Liver (tissue), 9 donors: ENCODE data around the gene RAPGEF6. TPM values are rescaled to one million over a fixed set of nuclear protein-coding genes. Genes with fewer than 3 reads are reported as not detected.

Source experiments
- DNase-seq: peaks from one replicate; pipeline ENCODE4 v3.0.0-alpha.2; 2017; ENCODE audit warnings: low spot score
- H3K27ac ChIP-seq, 2 donors: one replicate each; pipeline ENCODE4 v1.7.0; 2013; ENCODE audit warnings: inconsistent platforms in 2 of 2, low read length in 2 of 2, control low read depth in 1 of 2, low read depth in 1 of 2, mild to moderate bottlenecking in 1 of 2
- H3K27me3 ChIP-seq, 4 donors: one replicate each; pipeline versions ENCODE4 v1.6.1 to v1.7.0; 2013; ENCODE audit warnings: low read length in 3 of 4, inconsistent platforms in 1 of 4, mild to moderate bottlenecking in 1 of 4, moderate library complexity in 1 of 4; ENCODE audit not compliant: control insufficient read depth in 4 of 4, insufficient read depth in 4 of 4
- H3K36me3 ChIP-seq, 4 donors: one replicate each; pipeline versions ENCODE4 v1.6.1 to v1.7.0; 2013; ENCODE audit warnings: low read length in 3 of 4, mild to moderate bottlenecking in 3 of 4, low read depth in 1 of 4, moderate library complexity in 1 of 4; ENCODE audit not compliant: control insufficient read depth in 4 of 4, insufficient read depth in 3 of 4
- H3K4me1 ChIP-seq, 4 donors: one replicate each; pipeline versions ENCODE4 v1.6.1 to v1.7.0; 2013; ENCODE audit warnings: low read length in 3 of 4, mild to moderate bottlenecking in 3 of 4, moderate library complexity in 1 of 4; ENCODE audit not compliant: control insufficient read depth in 4 of 4, insufficient read depth in 4 of 4
- H3K4me3 ChIP-seq, 3 donors: one replicate each; pipeline versions ENCODE4 v1.6.1 to v1.7.0; 2013; ENCODE audit warnings: low read length in 3 of 3, control low read depth in 1 of 3, low read depth in 1 of 3, mild to moderate bottlenecking in 1 of 3
- H3K9ac ChIP-seq, 2 donors: one replicate each; pipeline ENCODE4 v1.7.0; 2013; ENCODE audit warnings: low read length in 2 of 2, mild to moderate bottlenecking in 2 of 2, moderate library complexity in 2 of 2, control low read depth in 1 of 2, low read depth in 1 of 2
- H3K9me3 ChIP-seq, 4 donors: one replicate each; pipeline versions ENCODE4 v1.6.1 to v1.7.0; 2013; ENCODE audit warnings: low read length in 3 of 4; ENCODE audit not compliant: control insufficient read depth in 4 of 4
- ATF3 ChIP-seq: IDR thresholded peaks from 2 replicates; pipeline ENCODE4 v1.6.1; 2016; ENCODE audit warnings: antibody characterized with exemption
- CTCF ChIP-seq: fragments of 150-350 bp; IDR thresholded peaks from 2 replicates; pipeline ENCODE4 v1.5.1; 2017; ENCODE audit warnings: improper control_type of control experiment, low read depth, low read length; ENCODE audit not compliant: missing input control
- EGR1 ChIP-seq, 2 donors: IDR thresholded peaks; 2 replicates each; pipeline ENCODE4 v1.6.1; 2016 to 2018; ENCODE audit warnings: antibody characterized with exemption in 2 of 2, low read depth in 2 of 2
- FOXA1 ChIP-seq: IDR thresholded peaks from 2 replicates; pipeline ENCODE4 v1.6.1; 2016; ENCODE audit warnings: antibody characterized with exemption
- FOXA2 ChIP-seq: IDR thresholded peaks from 2 replicates; pipeline ENCODE4 v1.6.1; 2016; ENCODE audit warnings: antibody characterized with exemption
- GABPA ChIP-seq, 2 donors: IDR thresholded peaks in 1 of 2; conservative IDR thresholded peaks in 1 of 2; 2 replicates each; pipeline ENCODE4 v1.6.1; 2016; ENCODE audit warnings: antibody characterized with exemption in 2 of 2, mild to moderate bottlenecking in 1 of 2, moderate library complexity in 1 of 2
- HNF4A ChIP-seq, 2 donors: conservative IDR thresholded peaks; 2 replicates each; pipeline ENCODE4 v1.6.1; 2016; ENCODE audit warnings: antibody characterized with exemption in 2 of 2, mild to moderate bottlenecking in 2 of 2
- HNF4G ChIP-seq: IDR thresholded peaks from 2 replicates; pipeline ENCODE4 v1.6.1; 2016; ENCODE audit warnings: antibody characterized with exemption
- JUND ChIP-seq, 2 donors: IDR thresholded peaks; 2 replicates each; pipeline ENCODE4 v1.6.1; 2016; ENCODE audit warnings: antibody characterized with exemption in 2 of 2
- MAX ChIP-seq: IDR thresholded peaks from 2 replicates; pipeline ENCODE4 v1.6.1; 2016; ENCODE audit warnings: antibody characterized with exemption
- NR2F2 ChIP-seq: IDR thresholded peaks from 2 replicates; pipeline ENCODE4 v1.6.1; 2016; ENCODE audit warnings: antibody characterized with exemption
- RAD21 ChIP-seq, 2 donors: IDR thresholded peaks; 2 replicates each; pipeline ENCODE4 v1.6.1; 2016; ENCODE audit warnings: antibody characterized with exemption in 2 of 2, mild to moderate bottlenecking in 2 of 2
- REST ChIP-seq: IDR thresholded peaks from 2 replicates; pipeline ENCODE4 v1.6.1; 2016; ENCODE audit warnings: antibody characterized with exemption, mild to moderate bottlenecking
- RXRA ChIP-seq, 2 donors: IDR thresholded peaks; 2 replicates each; pipeline ENCODE4 v1.6.1; 2017 to 2018; ENCODE audit warnings: antibody characterized with exemption in 2 of 2, mild to moderate bottlenecking in 1 of 2
- SP1 ChIP-seq: IDR thresholded peaks from 2 replicates; pipeline ENCODE4 v1.6.1; 2018; ENCODE audit warnings: antibody characterized with exemption, mild to moderate bottlenecking
- TAF1 ChIP-seq: conservative IDR thresholded peaks from 2 replicates; pipeline ENCODE4 v1.6.1; 2016; ENCODE audit warnings: antibody characterized with exemption, mild to moderate bottlenecking
- YY1 ChIP-seq: IDR thresholded peaks from 2 replicates; pipeline ENCODE4 v1.6.1; 2016; ENCODE audit warnings: antibody characterized with exemption, mild to moderate bottlenecking
- ZBTB33 ChIP-seq: IDR thresholded peaks from 2 replicates; pipeline ENCODE4 v1.6.1; 2016; ENCODE audit warnings: antibody characterized with exemption
- WGBS: extraction: QIAGEN DNeasy Blood & Tissue Kit; methylation state at CpG from one replicate; pipeline ENCODE4 v1.1.7; 2013; 5-methylcytosine and 5-hydroxymethylcytosine counted together
- polyA plus RNA-seq, 2 donors: library from polyadenylated mRNA; stranded (reverse) in 1 of 2; unstranded in 1 of 2; fragments of 200-250 nt in 1 of 2; fragments of >200 nt in 1 of 2; fragmentation: Nextera tagmentation in 1 of 2; extraction: Ambion mirVana in 1 of 2; gene quantifications; one replicate each; pipeline versions ENCODE4 v1.2.1 to v1.2.3, GENCODE V29; 2013 to 2015
- total RNA-seq, 2 donors: library from RNA; depleted of rRNA; stranded (reverse); fragments of >200 nt; gene quantifications; one replicate each; pipeline ENCODE4 v1.2.3, GENCODE V29; 2014
- donor health status: healthy.
- donor health status: healthy.
- donor health status: healthy.
- donor health status: healthy.
- donor health status: healthy.

Gene RAPGEF6
- total and polyA plus RNA-seq, 4 donors = 1.7 to 16.1 (median 8.6) TPM

GRCh38 chr5:131377785-131378325 is 257.2 kb downstream of the RAPGEF6 start:
- H3K27me3 ChIP-seq = no peaks in the 10 kb centered on the region

GRCh38 chr5:131377346-131377745 is 257.7 kb downstream of the RAPGEF6 start:
- WGBS = 96% methylated on average over 6 of the region's 6 CpGs
- Histone ChIP-seq H3K36me3 (no peaks in the 10 kb centered on the region), H3K9me3 (no peaks in the 10 kb centered on the region), H3K27ac (no peak overlapping the region), H3K9ac (no peak overlapping the region), H3K4me3 (no peak overlapping the region), H3K27me3 (no peaks in the 10 kb centered on the region), H3K4me1 (peaks cover 0 to 7% (median 3%) of the 10 kb centered on the region in 4 donors)
- TF ChIP-seq NR2F2 (no peak), EGR1 (IDR thresholded peaks at IDR 0.05; ENCODE audit: low read depth in 2 of 2) (no peak), GABPA (IDR thresholded peaks at IDR 0.05 in 1 of 2, conservative IDR thresholded peaks at IDR 0.05 in 1 of 2) (no peak), REST (no peak), RAD21 (IDR thresholded peaks at IDR 0.05) (no peak), FOXA2 (no peak), RXRA (IDR thresholded peaks at IDR 0.05) (no peak), JUND (IDR thresholded peaks at IDR 0.05) (no peak), CTCF (no peak), SP1 (no peak), HNF4A (conservative IDR thresholded peaks at IDR 0.05) (no peak), TAF1 (no peak), FOXA1 (no peak), YY1 (no peak), HNF4G (no peak), MAX (no peak), ZBTB33 (no peak)
- no peak for DNase-seq

More at GRCh38 chr5:131377785-131378325, 257.2 kb downstream of the RAPGEF6 start:
- no peaks in the 10 kb centered on the region for H3K9me3 ChIP-seq
- H3K4me1 ChIP-seq = peaks cover 0 to 7% (median 3%) of the 10 kb centered on the region in 4 donors
- H3K36me3 ChIP-seq = no peaks in the 10 kb centered on the region
- peak overlapping the region in 1 of 2 donors; percentile 38 for H3K27ac ChIP-seq
- no peak overlapping the region for H3K4me3 ChIP-seq
- H3K9ac ChIP-seq = no peak overlapping the region
- no peak for TF ChIP-seq YY1
- no peak for TF ChIP-seq HNF4G
- TF ChIP-seq CTCF = no peak
- TF ChIP-seq SP1 = no peak
- no peak for TF ChIP-seq RAD21 (IDR thresholded peaks at IDR 0.05)
- TF ChIP-seq ATF3 = no peak
- 71% methylated on average over 2 of the region's 2 CpGs for WGBS
- DNase-seq = no peak
